ENCODE results near the gene EHMT1.
"Not testable (repeated sequence)": the region's sequence is repeated elsewhere in the genome, so short reads cannot be mapped to it uniquely, and the experiment has no call there.

EHMT1 gene

DNA sequence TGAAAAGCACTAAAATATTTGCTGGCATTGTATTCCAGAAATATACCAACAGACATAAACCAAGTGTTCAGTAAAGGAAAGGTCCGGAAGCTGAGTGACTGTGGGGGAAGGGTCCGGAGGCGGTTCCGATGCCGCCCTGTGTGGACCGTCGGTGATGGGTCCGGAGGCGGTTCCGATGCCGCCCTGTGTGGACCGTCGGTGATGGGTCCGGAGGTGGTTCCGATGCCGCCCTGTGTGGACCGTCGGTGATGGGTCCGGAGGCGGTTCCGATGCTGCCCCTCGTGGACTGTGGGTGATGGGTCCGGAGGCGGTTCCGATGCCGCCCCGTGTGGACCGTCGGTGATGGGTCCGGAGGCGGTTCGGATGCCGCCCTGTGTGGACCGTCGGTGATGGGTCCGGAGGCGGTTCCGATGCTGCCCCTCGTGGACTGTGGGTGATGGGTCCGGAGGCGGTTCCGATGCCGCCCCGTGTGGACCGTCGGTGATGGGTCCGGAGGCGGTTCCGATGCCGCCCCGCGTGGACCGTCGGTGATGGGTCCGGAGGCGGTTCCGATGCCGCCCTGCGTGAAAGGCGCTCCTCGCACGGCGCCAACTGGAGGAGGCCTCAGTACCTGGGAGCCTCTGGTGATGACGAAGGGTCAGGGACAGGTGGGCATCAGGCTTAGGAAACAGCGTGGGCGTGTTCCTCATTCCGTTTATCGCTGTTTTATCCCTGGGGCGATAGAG lies 191.1 kb downstream of the EHMT1 start:
- not testable (repeated sequence) for DNase-seq (ENCODE audit: low spot score)

- no peak for DNase-seq (ENCODE audit: low spot score)
Measured at GRCh38 chr9:137811283-137811870, 192.6 kb downstream of the EHMT1 start.

DNA sequence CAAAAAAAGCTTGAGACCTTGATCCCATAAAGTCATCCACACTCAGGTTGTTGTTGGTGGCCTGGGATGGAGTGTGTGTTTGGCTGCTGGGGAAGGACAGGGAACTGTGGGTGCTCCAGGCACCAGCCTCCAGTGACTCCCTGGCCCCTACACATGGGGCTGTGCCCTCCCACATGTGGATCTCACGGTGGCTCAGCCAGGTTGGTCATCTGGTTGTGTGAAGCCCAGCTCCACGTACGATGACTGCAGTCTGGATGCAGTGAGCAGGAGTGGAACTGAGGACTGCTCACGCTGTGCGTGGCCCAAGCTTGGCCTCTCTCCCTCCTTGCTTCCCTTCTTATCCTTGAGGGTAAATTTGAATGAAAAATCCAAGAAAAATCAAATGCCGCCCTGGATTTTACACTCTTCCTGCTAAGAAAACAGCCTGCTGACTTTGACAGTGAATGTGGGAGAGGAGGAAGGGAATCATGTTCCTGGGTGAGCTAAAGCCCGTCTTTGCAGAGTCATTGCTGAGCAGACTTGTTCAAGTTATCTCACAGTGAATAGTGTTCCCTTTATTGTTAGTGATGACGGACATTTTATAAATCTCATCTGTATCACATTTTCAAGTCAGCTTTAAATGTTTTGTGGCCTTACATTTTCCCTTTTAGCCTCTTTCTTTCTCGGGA lies 193.7 kb downstream of the EHMT1 start:
- no peak for DNase-seq (ENCODE audit: low spot score)

DNA sequence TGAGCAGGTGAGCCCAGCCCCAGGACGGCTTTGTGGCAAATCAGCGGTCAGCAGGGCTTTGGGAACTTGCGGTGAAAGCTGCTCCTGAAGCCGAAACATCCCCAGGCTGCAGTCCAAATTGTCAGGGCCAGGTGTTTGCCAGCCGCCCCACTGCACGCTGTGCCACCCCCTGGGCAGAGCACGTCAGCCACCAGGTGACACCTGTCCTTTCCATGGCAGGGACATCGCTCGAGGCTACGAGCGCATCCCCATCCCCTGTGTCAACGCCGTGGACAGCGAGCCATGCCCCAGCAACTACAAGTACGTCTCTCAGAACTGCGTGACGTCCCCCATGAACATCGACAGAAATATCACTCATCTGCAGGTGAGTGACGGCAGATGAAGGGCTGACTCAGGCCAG lies 194.4 kb downstream of the EHMT1 start:
- no peak for DNase-seq (ENCODE audit: low spot score)

GRCh38 chr9:137813651-137814415 lies 195.0 kb downstream of the EHMT1 start:
- DNase-seq (ENCODE audit: low spot score), result no peak

GRCh38 chr9:137814436-137814835 lies 195.6 kb downstream of the EHMT1 start:
- no peak for DNase-seq (ENCODE audit: low spot score)

DNA sequence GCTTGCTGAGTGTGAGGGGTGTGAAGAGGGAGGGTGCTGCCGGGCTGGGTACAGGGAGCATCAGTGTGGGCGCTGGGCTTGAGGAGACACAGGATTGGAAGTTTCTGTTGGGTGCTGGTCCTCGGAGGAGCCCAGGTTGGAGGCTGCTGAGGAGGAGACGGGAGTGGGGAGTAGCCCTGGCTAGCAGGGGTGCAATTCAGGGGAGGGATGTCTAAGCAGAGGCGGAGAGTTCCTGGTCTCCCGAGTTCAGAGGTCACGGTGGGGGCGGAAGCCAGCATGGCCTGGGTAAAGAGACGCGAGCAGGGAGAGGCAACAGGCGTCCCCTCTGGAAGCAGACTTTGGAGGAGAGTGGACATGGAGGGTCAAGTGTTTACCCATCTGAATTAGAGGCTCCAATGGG lies 196.0 kb downstream of the EHMT1 start:
- no peak for DNase-seq (ENCODE audit: low spot score)

DNA sequence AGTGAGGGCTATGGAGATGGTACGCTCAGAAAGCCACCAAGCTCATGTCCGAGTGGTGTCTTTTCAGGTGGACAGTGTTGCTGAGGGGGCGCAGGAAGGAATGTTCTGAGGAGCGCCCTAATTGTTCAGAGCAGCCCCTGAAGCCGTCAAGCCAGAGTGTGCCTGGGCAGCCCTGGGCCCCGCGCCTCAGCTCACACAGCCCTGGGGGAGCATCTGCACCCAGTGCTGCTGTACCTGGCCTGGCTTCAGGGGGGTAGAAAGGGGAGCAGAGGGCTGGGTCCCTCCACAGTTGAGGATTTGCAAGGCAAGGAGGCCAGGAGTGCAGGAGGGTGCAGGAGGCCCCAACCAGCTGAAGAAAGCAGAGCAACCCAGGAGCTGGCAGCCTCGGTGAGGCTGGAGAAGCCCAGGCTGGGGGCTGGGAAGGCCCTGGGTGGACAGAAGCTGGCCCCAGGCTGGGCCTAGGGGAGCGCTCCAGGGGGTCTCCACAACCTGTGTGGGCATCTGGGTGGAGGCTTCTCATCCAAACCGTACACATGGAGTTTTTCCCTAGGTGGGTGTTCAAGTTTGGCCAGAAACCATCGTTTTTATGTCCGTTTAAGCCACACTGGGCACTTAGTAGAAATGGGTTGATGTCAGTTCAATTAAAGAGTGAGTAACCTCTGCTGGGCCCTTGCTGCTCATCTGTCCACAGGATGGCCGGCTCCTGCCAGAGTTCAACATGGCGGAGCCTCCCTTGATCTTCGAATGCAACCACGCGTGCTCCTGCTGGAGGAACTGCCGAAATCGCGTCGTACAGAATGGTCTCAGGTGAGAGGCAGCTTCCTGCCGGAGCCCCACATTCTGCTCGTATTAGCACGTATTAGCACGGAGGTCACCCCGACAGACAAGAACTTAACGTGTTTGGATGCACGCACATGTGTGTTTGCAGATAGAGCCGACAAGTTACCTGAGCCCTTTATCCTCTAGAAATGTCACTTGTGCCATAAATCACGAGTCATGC lies 196.8 kb downstream of the EHMT1 start:
- no peak for DNase-seq (ENCODE audit: low spot score)

DNA sequence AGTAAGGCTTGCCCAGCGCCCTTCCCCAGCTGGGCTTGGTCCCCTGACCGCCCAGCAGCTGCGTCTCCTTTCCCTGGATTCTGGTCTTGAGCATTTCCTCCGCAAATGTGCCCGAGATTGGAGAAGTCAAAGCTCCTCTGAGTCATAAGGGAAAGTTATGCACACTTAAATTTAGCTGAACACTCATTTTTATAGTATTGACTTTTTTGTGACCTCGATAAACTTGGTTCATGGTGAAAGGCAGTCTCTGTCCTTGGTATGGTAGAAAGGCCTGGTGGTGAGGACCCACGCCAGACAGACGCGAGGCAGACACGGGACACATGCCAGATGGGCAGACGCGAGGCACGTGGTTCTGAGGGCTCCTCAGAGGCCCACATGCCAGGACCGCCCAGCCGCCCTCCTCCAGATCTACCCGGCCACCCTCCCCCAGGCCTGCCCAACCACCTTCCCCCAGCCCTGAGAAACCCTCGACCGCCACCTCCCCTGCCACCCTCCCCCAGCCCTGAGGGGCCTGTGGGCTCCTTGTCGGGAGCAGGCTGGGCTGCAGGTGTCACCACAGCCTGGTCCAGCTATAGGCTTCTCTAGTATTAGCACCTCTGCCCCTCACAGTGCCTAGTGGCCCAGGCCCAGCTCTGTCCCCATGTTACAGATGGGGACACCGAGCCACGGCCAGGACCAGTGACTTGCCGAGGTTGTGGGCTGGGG lies 197.9 kb downstream of the EHMT1 start:
- no peak for DNase-seq (ENCODE audit: low spot score)

DNA sequence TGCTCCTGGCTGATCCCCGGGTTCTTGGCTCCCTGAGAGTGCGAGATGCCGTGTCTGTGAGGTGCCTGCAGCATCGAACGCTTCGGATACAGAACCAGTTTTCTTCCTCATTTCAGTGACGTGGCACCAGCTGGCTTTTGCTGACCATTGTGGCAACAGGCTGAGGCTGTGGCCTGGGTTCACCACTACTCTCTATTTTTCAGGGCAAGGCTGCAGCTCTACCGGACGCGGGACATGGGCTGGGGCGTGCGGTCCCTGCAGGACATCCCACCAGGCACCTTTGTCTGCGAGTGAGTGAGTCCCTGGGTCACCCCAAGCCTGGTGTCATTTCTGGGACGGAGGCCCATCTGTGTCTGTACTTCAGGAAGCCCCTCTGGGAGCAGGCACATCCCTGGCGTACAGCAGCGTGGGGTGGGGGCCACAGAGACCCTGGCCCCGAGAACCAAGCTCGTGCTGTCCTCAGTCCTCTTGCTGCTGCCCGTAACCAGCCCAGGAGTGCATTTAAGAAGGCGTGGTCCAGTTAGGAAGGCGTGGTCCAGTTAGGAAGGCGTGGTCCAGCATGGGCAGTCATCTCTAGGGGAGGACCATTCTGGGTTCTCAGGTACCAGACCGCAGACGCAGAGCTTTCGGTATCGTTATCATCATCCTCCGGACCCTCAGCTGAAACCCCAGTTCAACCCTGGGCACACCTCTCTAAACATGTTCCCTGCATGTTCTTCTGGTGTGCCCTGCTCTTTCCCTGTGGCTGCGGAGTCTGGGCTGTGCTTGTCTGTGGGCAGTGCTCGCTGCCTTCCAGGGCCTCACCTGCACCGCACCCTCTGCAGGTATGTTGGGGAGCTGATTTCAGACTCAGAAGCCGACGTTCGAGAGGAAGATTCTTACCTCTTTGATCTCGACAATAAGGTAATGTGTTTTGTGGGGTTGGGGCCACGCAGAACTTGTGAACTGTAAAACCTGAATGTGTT lies 198.7 kb downstream of the EHMT1 start:
- DNase-seq (ENCODE audit: low spot score), result no peak

DNA sequence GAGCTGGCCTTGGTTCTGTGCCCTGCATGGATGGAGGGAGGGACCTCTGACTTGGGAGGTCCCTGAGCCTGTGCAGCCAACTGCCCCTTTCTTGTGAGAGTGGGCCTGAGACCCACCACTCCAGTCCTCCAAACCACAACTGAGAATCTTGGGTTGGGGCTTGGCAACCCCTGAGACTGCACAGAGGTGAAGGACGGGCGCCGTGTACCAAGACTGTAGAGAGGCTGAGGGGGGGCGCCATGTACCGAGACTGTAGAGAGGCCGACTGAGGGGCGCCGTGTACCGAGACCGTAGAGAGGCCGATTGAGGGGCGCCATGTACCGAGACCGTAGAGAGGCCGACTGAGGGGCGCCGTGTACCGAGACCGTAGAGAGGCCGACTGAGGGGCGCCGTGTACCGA lies 199.5 kb downstream of the EHMT1 start:
- DNase-seq (ENCODE audit: low spot score), result no peak

- no peak for DNase-seq (ENCODE audit: low spot score)
Measured at GRCh38 chr9:137820161-137820855, 201.5 kb downstream of the EHMT1 start.

DNA sequence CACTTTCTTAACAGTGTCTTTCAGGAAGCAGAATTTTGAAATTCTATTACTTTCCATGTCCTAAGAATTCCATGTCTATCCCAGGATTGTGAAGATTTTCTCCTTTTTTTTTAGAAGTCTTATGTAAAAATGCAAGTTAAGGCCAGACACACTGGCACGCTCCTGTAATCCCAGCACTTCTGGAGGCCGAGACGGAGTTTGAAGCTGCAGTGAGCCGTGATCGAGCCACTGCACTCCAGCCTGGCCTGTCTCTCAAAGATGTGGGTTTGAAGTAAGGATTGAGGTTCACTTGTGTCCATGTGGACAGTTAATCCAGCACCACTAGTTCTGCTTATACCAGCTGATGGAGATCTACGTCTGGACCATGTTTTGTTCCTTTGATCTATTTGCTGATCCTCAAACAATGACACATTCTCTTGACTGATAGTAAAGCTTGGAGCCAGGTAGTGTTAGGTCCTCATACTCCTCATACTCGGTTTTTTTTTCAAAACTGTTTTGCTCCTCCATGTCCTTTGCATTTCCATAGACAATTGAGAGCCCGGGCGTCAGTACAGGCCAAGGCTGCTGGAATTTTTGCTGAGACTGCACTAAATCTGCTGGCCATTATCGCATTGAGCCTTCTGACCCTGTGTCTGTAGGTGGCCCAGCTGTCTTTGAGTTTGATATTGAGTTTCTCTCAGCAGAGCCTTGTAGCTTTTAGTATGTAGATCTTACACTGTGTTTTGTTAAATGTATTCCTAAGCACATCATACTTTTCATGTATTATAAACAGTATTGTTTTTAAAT lies 205.4 kb downstream of the EHMT1 start:
- no peak for DNase-seq (ENCODE audit: low spot score)

GRCh38 chr9:137825324-137825989 lies 206.7 kb downstream of the EHMT1 start:
- no peak for DNase-seq (ENCODE audit: low spot score)

DNA sequence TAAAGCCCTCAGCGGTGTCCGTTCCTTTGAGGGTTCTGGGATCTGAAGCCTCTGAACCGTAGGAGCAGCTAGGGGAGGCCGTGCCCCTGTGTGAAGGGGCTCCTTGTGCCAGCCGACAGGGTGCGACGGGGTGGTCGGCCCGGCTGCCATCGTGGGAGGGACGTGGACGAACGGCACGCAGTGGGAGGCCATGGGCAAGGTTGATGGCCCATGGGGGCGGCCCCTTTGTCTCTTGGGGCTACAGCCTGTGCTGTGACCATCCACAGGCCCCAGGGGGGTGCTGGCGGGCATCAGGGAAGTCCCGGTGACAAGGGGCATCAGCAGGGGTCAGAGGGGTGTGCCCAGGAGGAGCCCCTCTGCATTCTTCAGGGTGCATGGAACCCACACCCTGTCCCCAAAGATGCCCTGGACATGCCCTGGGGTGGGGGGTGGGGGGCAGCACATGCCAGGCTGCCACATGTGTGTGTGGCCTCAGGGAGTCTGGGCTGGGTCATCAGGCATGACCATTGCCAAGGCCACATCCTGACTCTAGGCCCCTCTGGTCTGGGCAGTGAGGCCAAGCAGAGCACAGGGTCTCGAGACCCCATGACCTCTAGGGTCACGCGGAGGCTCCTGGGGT lies 209.2 kb downstream of the EHMT1 start:
- no peak for DNase-seq (ENCODE audit: low spot score)

DNA sequence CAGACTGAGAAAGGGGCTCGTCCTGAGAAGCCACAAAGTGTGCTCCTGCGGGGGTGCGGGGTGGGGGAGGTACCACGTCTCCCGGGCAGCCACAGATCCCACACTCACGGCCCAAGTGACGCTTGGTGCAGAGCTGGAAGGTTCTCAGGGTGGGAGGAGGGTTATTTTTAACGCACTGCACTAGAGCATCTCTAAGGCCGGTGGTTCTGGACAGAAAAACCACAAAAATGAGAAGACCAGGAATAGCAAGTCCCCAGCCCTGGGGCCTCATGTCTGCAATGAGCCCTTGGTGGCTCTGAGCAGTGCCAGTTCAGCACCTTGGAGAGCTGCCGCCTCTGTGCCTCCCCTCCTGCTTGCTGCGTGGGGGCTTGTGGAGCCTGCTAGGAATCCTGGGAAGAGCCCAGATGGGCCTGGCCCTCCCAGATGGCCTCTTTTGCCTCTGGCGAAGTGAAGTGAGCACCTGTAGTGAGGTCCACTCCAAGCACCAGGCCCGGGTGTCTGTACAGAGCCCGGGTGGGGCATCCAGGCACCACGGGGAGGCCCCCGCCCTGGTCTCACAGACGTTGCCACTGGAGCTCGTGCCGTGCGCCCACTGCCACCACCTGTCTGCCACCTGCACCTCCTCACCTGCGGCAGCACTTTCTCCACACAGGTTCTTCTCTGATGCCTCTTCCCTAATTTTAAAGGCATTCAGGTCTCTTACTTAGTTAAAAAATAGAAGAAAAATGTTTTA lies 209.9 kb downstream of the EHMT1 start:
- no peak for DNase-seq (ENCODE audit: low spot score)
